GM12874 (cell line): ENCODE measurements around the gene CALML3.

Source experiments
- CTCF ChIP-seq: IDR thresholded peaks from 2 replicates; pipeline ENCODE4 v1.5.1; 2011; ENCODE audit warnings: low read depth, mild to moderate bottlenecking, control low read depth, low read length, moderate library complexity; ENCODE audit not compliant: insufficient read depth

The CALML3 gene

GRCh38 chr10:5573319-5573950 is 48.7 kb downstream of the CALML3 start:
- TF ChIP-seq CTCF = no peak

- TF ChIP-seq CTCF = no peak
Measured at GRCh38 chr10:5573968-5574641, 49.3 kb downstream of the CALML3 start.

DNA sequence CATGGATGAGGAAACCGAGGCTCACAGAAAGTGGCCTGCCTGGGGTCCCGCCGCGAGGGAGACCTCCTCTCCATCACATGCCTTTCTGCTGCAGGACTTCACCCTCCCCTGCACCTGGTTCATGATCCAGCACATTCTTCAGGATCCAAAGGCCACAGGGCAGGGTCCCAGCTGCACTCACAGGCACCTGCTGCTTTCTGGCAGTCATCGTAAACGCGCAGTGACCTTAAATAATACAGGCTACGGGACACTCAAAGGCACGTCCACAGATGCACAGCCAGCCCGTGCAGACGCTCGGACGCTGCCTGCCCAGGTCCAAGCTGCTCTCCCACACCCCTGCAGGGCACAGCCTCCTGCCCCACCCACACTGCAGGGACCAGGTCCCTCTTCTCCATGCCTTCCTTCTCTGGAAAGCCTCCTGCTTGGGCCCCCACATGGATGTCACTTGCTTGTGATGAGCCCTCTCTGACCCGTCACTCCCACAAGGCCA is 49.9 kb downstream of the CALML3 start:
- TF ChIP-seq CTCF = no peak

DNA sequence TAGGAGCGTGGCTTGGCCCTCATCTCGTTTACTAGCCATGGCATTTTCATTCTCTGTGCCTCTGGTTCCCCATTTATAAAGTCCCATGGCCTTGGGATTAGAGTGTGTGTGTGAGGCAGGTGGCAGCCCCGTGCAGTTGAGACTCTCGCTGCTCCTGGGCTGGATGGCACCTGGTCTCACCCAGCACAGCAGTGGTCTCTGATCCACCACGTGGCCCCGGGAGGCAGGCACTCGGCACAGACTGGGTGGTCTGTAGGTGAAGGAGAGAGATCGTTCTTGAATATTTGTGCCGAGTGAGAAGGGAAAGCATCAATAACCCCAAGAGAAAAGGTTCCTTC is 50.4 kb downstream of the CALML3 start:
- no peak for TF ChIP-seq CTCF

GRCh38 chr10:5575482-5576153 is 50.9 kb downstream of the CALML3 start:
- no peak for TF ChIP-seq CTCF

GRCh38 chr10:5576154-5576748 is 51.5 kb downstream of the CALML3 start:
- TF ChIP-seq CTCF = no peak
